ENCODE results near the gene KRT83.
A peak's percentile ranks its signal among the peaks of the same experiment; 100 is the strongest.

KRT83 gene

GRCh38 chr12:52313926-52314325 lies 7.3 kb downstream of the KRT83 start:
- Histone ChIP-seq H3K4me3 (no peak overlapping the region), H3K9ac (ENCODE audit: insufficient read length) (no peak overlapping the region), H3K36me3 (ENCODE audit: insufficient read depth, low read length) (no peaks in the 10 kb centered on the region), H3K9me3 (ENCODE audit: low read depth, low read length) (no peaks in the 10 kb centered on the region), H3K27ac (no peak overlapping the region)
- TF ChIP-seq FOXP2 (optimal IDR thresholded peaks at IDR 0.05; ENCODE audit: control extremely low read depth, extremely low read length, insufficient read depth), result no peak
- no peak for TF ChIP-seq POLR2AphosphoS5 (IDR thresholded peaks at IDR 0.05; ENCODE audit: borderline replicate concordance, low read depth, low read length)
- no peak for TF ChIP-seq EZH2 (IDR thresholded peaks at IDR 0.05)
- DNase-seq (ENCODE audit: low read depth, low spot score), result no peak

DNA sequence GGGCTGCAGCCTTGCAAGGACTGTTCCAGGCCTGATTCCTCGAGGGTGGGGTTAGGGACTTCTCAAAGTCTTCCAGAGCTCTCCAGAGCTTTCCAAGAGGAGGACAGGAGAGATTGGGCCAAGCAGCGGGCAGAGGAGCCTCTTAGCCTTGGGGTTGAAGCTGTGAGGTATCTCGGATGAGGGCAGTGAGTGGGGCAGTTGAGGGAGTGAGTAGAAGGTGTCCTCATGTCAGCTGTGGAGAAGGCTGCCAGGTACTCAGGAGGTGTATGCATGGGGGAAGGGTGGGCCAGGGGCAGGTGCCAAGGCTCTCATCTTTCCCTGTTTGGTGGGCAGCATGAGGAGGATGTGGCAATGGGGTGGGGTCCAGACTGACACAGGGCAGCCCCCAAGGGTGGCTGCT lies 7.7 kb downstream of the KRT83 start:
- Histone ChIP-seq H3K4me3 (no peak overlapping the region), H3K9ac (ENCODE audit: insufficient read length) (no peak overlapping the region), H3K9me3 (ENCODE audit: low read depth, low read length) (no peaks in the 10 kb centered on the region), H3K36me3 (ENCODE audit: insufficient read depth, low read length) (no peaks in the 10 kb centered on the region), H3K27ac (no peak overlapping the region)
- TF ChIP-seq EZH2 (IDR thresholded peaks at IDR 0.05), result no peak
- TF ChIP-seq POLR2AphosphoS5 (IDR thresholded peaks at IDR 0.05; ENCODE audit: borderline replicate concordance, low read depth, low read length), result no peak
- TF ChIP-seq FOXP2 (optimal IDR thresholded peaks at IDR 0.05; ENCODE audit: control extremely low read depth, extremely low read length, insufficient read depth), result no peak
- DNase-seq (ENCODE audit: low read depth, low spot score), result no peak

GRCh38 chr12:52312086-52312485 lies 9.1 kb downstream of the KRT83 start:
- H3K4me3 ChIP-seq, result no peak overlapping the region
- TF ChIP-seq FOXP2 (optimal IDR thresholded peaks at IDR 0.05; ENCODE audit: control extremely low read depth, extremely low read length, insufficient read depth) (no peak), EZH2 (IDR thresholded peaks at IDR 0.05) (no peak), POLR2AphosphoS5 (IDR thresholded peaks at IDR 0.05; ENCODE audit: borderline replicate concordance, low read depth, low read length) (no peak)
- no peaks in the 10 kb centered on the region for H3K9me3 ChIP-seq (ENCODE audit: low read depth, low read length)
- no peak overlapping the region for H3K27ac ChIP-seq
- DNase-seq (ENCODE audit: low read depth, low spot score), result no peak
- H3K36me3 ChIP-seq (ENCODE audit: insufficient read depth, low read length), result no peaks in the 10 kb centered on the region
- H3K9ac ChIP-seq (ENCODE audit: insufficient read length), result no peak overlapping the region

- Histone ChIP-seq H3K9ac (ENCODE audit: insufficient read length) (no peak overlapping the region), H3K4me3 (no peak overlapping the region), H3K27ac (no peak overlapping the region), H3K9me3 (ENCODE audit: low read depth, low read length) (no peaks in the 10 kb centered on the region), H3K36me3 (ENCODE audit: insufficient read depth, low read length) (no peaks in the 10 kb centered on the region)
- TF ChIP-seq EZH2 (IDR thresholded peaks at IDR 0.05), result no peak
- no peak for TF ChIP-seq FOXP2 (optimal IDR thresholded peaks at IDR 0.05; ENCODE audit: control extremely low read depth, extremely low read length, insufficient read depth)
- TF ChIP-seq POLR2AphosphoS5 (IDR thresholded peaks at IDR 0.05; ENCODE audit: borderline replicate concordance, low read depth, low read length), result no peak
- DNase-seq (ENCODE audit: low read depth, low spot score), result no peak
Observed at GRCh38 chr12:52311285-52311648, 9.9 kb downstream of the KRT83 start.

DNA sequence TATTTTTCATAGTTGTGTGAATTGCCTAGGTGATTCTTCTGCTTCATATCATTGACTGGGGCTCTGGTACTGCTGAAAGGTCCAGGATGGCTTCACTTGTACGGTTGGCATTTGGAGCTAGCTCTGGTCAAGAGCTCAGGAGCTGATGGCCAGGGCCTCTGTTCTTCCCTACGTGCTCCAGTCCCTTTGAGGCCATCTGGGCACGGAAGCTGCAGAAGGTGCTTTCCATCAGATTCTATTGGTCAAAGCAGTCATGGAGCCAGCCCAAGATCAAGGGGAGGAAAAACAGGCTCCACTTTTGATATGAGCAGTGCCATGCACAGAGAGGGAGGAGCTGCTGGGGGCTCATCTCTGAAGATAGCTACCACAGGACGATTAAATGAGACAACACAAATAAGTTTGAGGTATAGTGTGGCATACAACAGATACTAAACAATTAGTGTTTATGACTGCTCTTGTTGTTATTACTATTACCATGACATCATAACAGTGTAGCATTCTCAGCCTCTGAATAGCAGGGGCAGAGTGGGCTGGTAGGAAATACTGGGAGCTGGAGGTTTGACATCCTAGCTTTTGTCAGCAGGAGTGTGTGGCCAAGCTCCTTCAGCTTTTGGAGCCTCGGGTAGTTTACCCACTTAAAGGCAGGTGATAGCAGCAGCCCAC lies 10.4 kb downstream of the KRT83 start:
- H3K36me3 ChIP-seq (ENCODE audit: insufficient read depth, low read length), result no peaks in the 10 kb centered on the region
- H3K4me3 ChIP-seq, result no peak overlapping the region
- H3K9ac ChIP-seq (ENCODE audit: insufficient read length), result no peak overlapping the region
- no peak overlapping the region for H3K27ac ChIP-seq
- TF ChIP-seq EZH2 (IDR thresholded peaks at IDR 0.05), result no peak
- TF ChIP-seq FOXP2 (optimal IDR thresholded peaks at IDR 0.05; ENCODE audit: control extremely low read depth, extremely low read length, insufficient read depth), result no peak
- no peak for TF ChIP-seq POLR2AphosphoS5 (IDR thresholded peaks at IDR 0.05; ENCODE audit: borderline replicate concordance, low read depth, low read length)
- DNase-seq (ENCODE audit: low read depth, low spot score), result no peak
- no peaks in the 10 kb centered on the region for H3K9me3 ChIP-seq (ENCODE audit: low read depth, low read length)

GRCh38 chr12:52308806-52309425 lies 12.3 kb downstream of the KRT83 start:
- H3K27ac ChIP-seq, result no peak overlapping the region
- H3K4me3 ChIP-seq, result no peak overlapping the region

DNA sequence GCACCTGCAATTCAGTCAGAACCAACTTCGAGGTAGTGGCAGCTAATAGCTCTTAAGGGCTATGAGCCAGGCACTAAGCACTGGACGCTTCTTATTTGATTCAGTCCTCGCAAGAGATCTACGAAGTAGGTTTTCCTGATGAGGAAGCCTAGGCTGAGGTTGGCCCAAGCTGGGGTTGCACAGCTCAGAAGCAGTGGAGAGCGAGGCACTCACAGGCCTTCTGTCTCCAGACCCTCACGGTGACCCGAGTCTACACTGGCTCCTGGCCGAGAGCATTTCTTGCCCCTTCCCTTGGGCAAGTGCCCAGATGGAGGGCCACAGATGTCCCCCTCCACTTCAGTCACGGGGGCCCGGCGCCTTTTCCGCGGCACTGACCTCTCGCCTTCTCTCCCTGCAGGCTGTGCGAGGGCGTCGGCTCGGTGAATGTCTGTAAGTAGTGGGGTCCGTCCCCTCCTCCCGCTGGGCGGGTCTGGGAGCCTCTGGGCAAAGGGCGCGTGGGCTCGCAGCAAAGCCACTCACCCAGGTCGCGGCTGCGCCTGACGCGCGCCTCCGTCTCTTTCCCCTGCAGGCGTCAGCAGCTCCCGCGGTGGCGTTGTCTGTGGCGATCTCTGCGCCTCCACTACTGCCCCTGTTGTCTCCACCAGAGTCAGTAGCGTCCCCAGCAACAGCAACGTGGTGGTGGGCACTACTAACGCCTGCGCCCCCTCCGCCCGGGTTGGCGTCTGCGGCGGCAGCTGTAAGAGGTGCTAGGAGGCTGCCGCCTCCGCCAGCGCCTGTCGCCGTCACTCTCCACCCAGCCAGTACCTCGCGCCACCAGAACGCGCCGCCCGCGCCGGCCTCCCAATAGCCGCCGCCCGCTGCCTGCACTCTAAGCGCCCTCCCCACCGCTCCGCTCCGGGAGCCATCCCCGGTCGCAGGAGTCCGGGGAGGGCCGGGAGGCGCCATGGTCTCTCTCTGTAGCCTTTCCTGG lies 13.1 kb downstream of the KRT83 start:
- TF ChIP-seq EZH2 (IDR thresholded peaks at IDR 0.05), result peak; percentile 81
- no peak for TF ChIP-seq FOXP2 (optimal IDR thresholded peaks at IDR 0.05; ENCODE audit: control extremely low read depth, extremely low read length, insufficient read depth)
- Histone ChIP-seq H3K9me3 (ENCODE audit: low read depth, low read length) (no peaks in the 10 kb centered on the region), H3K27ac (no peak overlapping the region), H3K4me3 (no peak overlapping the region), H3K36me3 (ENCODE audit: insufficient read depth, low read length) (no peaks in the 10 kb centered on the region), H3K9ac (ENCODE audit: insufficient read length) (no peak overlapping the region)
- DNase-seq (ENCODE audit: low read depth, low spot score), result no peak

More at GRCh38 chr12:52308806-52309425, 12.3 kb downstream of the KRT83 start:
- no peaks in the 10 kb centered on the region for H3K9me3 ChIP-seq (ENCODE audit: low read depth, low read length)
- no peak for TF ChIP-seq POLR2AphosphoS5 (IDR thresholded peaks at IDR 0.05; ENCODE audit: borderline replicate concordance, low read depth, low read length)
- no peak for TF ChIP-seq FOXP2 (optimal IDR thresholded peaks at IDR 0.05; ENCODE audit: control extremely low read depth, extremely low read length, insufficient read depth)
- TF ChIP-seq EZH2 (IDR thresholded peaks at IDR 0.05), result no peak
- DNase-seq (ENCODE audit: low read depth, low spot score), result no peak
- H3K36me3 ChIP-seq (ENCODE audit: insufficient read depth, low read length), result no peaks in the 10 kb centered on the region
- H3K9ac ChIP-seq (ENCODE audit: insufficient read length), result no peak overlapping the region

DNA sequence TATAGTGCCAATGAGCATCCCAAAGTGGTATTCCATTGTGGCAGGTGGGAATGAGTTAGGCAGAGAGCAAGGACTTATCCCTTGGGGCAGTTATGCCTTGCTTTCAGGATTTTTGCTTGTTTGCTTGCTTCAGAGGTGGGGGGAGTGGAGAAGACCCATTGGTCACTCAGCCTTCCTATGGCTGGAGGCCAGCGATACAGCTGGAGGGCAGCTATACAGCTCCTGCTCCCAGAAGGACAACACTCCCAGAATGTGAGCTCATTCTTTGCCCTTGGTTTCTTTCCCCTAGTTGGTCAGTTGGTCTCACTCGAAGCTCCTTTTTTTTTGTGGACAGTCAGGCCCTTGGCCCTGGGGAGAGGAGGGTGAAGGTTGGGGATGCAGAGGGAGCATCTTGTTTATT lies 14.5 kb downstream of the KRT83 start:
- Histone ChIP-seq H3K4me3 (no peak overlapping the region), H3K9me3 (ENCODE audit: low read depth, low read length) (no peaks in the 10 kb centered on the region), H3K9ac (ENCODE audit: insufficient read length) (no peak overlapping the region), H3K36me3 (ENCODE audit: insufficient read depth, low read length) (no peaks in the 10 kb centered on the region), H3K27ac (no peak overlapping the region)
- DNase-seq (ENCODE audit: low read depth, low spot score), result no peak
- no peak for TF ChIP-seq POLR2AphosphoS5 (IDR thresholded peaks at IDR 0.05; ENCODE audit: borderline replicate concordance, low read depth, low read length)
- no peak for TF ChIP-seq EZH2 (IDR thresholded peaks at IDR 0.05)
- no peak for TF ChIP-seq FOXP2 (optimal IDR thresholded peaks at IDR 0.05; ENCODE audit: control extremely low read depth, extremely low read length, insufficient read depth)
